K562 (cell line): ENCODE results near the gene TSC22D2.

Source experiments
- ATF1 ChIP-seq, 2 experiments: fragments of 450-650 bp in 1 of 2; IDR thresholded peaks; 2 replicates each; pipeline ENCODE4 v1.6.1; 2016; ENCODE audit warnings: missing compliant biosample characterization in 1 of 2, missing genetic modification characterization in 1 of 2
- EP300 ChIP-seq: IDR thresholded peaks from 2 replicates; pipeline ENCODE4 v1.6.1; 2012; ENCODE audit warnings: low read length, improper control_type of control experiment
- MYC ChIP-seq, 2 experiments: fragments of 250-450 bp in 1 of 2; sonication (Bioruptor Pico) in 1 of 2; IDR thresholded peaks; 2 replicates each; pipeline versions ENCODE4 v1.5.1 to v1.6.1; 2012 to 2021; ENCODE audit warnings: low read depth in 2 of 2, borderline replicate concordance in 1 of 2, improper control_type of control experiment in 1 of 2, low read length in 1 of 2, mild to moderate bottlenecking in 1 of 2, moderate library complexity in 1 of 2
- TF ChIP-seq, protein P1 (sequence below), 3 experiments: IDR thresholded peaks in 2 of 3; conservative IDR thresholded peaks in 1 of 3; 2 replicates each; pipeline ENCODE4 v1.5.1; 2011 to 2012; ENCODE audit warnings: low read length in 3 of 3, mild to moderate bottlenecking in 3 of 3, control low read depth in 2 of 3, improper control_type of control experiment in 1 of 3, inconsistent platforms in 1 of 3, low read depth in 1 of 3, mixed read lengths in 1 of 3, moderate library complexity in 1 of 3; ENCODE audit not compliant: insufficient read depth in 2 of 3

DNA sequence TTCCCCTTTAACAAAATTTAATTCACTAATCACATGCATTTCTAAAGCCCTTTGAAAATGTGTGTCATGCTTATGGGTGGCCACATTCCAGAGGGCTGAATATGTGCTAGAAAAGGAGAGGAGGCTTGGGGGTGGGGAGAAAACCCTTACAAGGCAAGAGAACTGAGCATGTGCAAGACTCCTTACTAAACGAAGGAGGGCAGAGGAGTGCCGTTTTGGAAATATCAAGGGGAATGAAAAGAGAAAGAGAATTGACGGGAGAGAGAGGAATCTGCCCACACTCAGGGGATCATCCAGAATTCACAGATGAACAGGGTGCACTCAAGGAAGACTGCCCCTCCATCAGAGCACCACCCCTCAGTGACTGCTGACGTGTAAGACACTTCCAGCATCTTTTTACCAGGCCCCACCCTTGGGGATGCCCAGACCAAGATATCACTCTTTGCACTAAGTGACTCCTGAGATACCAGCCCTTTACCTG lies 37.9 kb upstream of the TSC22D2 start:
- TF ChIP-seq, protein P1, sequence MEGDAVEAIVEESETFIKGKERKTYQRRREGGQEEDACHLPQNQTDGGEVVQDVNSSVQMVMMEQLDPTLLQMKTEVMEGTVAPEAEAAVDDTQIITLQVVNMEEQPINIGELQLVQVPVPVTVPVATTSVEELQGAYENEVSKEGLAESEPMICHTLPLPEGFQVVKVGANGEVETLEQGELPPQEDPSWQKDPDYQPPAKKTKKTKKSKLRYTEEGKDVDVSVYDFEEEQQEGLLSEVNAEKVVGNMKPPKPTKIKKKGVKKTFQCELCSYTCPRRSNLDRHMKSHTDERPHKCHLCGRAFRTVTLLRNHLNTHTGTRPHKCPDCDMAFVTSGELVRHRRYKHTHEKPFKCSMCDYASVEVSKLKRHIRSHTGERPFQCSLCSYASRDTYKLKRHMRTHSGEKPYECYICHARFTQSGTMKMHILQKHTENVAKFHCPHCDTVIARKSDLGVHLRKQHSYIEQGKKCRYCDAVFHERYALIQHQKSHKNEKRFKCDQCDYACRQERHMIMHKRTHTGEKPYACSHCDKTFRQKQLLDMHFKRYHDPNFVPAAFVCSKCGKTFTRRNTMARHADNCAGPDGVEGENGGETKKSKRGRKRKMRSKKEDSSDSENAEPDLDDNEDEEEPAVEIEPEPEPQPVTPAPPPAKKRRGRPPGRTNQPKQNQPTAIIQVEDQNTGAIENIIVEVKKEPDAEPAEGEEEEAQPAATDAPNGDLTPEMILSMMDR (IDR thresholded peaks at IDR 0.05 in 2 of 3, conservative IDR thresholded peaks at IDR 0.05 in 1 of 3; ENCODE audit: insufficient read depth in 2 of 3, low read depth in 1 of 3, low read length in 3 of 3), result no peak; a peak in 1 of 6 replicates
- TF ChIP-seq ATF1 (CRISPR knock-in tag; IDR thresholded peaks at IDR 0.05) (no peak), ATF1 (tag; IDR thresholded peaks at IDR 0.05) (no peak), EP300 (no peak), MYC (IDR thresholded peaks at IDR 0.05; ENCODE audit: low read depth, low read length) (no peak), MYC (CRISPR knock-in tag; IDR thresholded peaks at IDR 0.05; ENCODE audit: borderline replicate concordance, low read depth) (no peak)
